OCI-LY1 (cell line): ENCODE measurements around the gene C1orf50.
"Not testable (repeated sequence)": the region's sequence is repeated elsewhere in the genome, so short reads cannot be mapped to it uniquely, and the experiment has no call there.

ENCODE experiments used
- H2AFZ ChIP-seq: fragments of 200-600 bp; sonication (generic), shearing (Covaris generic); 2 replicates; pipeline ENCODE4 v1.6.0; 2014; ENCODE audit warnings: antibody characterized with exemption, mild to moderate bottlenecking, low read length
- H3F3A ChIP-seq: fragments of 200-600 bp; sonication (generic), shearing (Covaris generic); 2 replicates; pipeline ENCODE4 v1.6.0; 2014; ENCODE audit warnings: mild to moderate bottlenecking, antibody characterized with exemption, low read length, moderate library complexity; ENCODE audit not compliant: insufficient read depth
- H3K27ac ChIP-seq: fragments of 200-600 bp; sonication (generic); 2 replicates; pipeline ENCODE4 v1.5.1; 2014; ENCODE audit warnings: low read length, mixed run types, mild to moderate bottlenecking, low read depth; ENCODE audit not compliant: poor library complexity, severe bottlenecking
- H3K27me3 ChIP-seq: fragments of 200-600 bp; sonication (generic); 2 replicates; pipeline ENCODE4 v1.6.0; 2014; ENCODE audit warnings: antibody characterized with exemption, mild to moderate bottlenecking, low read length, moderate library complexity; ENCODE audit not compliant: insufficient read depth
- H3K36me3 ChIP-seq: fragments of 200-600 bp; sonication (generic); 2 replicates; pipeline ENCODE4 v1.6.1; 2014; ENCODE audit warnings: mild to moderate bottlenecking, antibody characterized with exemption, low read length, moderate library complexity, mixed read lengths; ENCODE audit not compliant: insufficient read depth
- H3K4me1 ChIP-seq: fragments of 200-600 bp; sonication (generic); 2 replicates; pipeline ENCODE4 v1.5.1; 2014; ENCODE audit warnings: mild to moderate bottlenecking, low read length, moderate library complexity; ENCODE audit not compliant: insufficient read depth, severe bottlenecking
- H3K4me2 ChIP-seq: fragments of 200-600 bp; sonication (generic), shearing (Covaris generic); 2 replicates; pipeline ENCODE4 v1.6.1; 2014; ENCODE audit warnings: low read length
- H3K4me3 ChIP-seq: fragments of 200-600 bp; sonication (generic); 2 replicates; pipeline ENCODE4 v1.5.1; 2014; ENCODE audit warnings: low read length, low read depth, mild to moderate bottlenecking, mixed read lengths; ENCODE audit not compliant: poor library complexity, severe bottlenecking
- H3K79me2 ChIP-seq: fragments of 200-600 bp; shearing (Covaris generic); 2 replicates; pipeline ENCODE4 v1.6.1; 2016; ENCODE audit warnings: mixed run types, low read length, mixed read lengths; ENCODE audit not compliant: insufficient read depth
- H3K9ac ChIP-seq: fragments of 200-600 bp; sonication (generic), shearing (Covaris generic); 2 replicates; pipeline ENCODE4 v1.6.1; 2014; ENCODE audit warnings: mild to moderate bottlenecking, low read length, mixed read lengths
- H3K9me2 ChIP-seq: fragments of 200-600 bp; sonication (generic), shearing (Covaris generic); 2 replicates; pipeline ENCODE4 v1.6.1; 2014; ENCODE audit warnings: low read depth, mild to moderate bottlenecking, low read length, mixed read lengths
- H3K9me3 ChIP-seq: fragments of 200-600 bp; shearing (Covaris generic); 2 replicates; pipeline ENCODE4 v1.6.1; 2014; ENCODE audit warnings: low read length, mixed read lengths
- H4K20me1 ChIP-seq: fragments of 200-600 bp; sonication (generic), shearing (Covaris generic); 2 replicates; pipeline ENCODE4 v1.6.0; 2016; ENCODE audit warnings: mild to moderate bottlenecking, low read length; ENCODE audit not compliant: insufficient read depth
- CTCF ChIP-seq: fragments of 200-600 bp; sonication (generic), shearing (Covaris generic); IDR thresholded peaks from 2 replicates; pipeline ENCODE4 v1.5.1; 2017; ENCODE audit warnings: mild to moderate bottlenecking, antibody characterized with exemption, low read length, moderate library complexity, mixed read lengths
- EZH2 ChIP-seq: fragments of 200-600 bp; sonication (generic), shearing (Covaris generic); IDR thresholded peaks from 2 replicates; pipeline ENCODE4 v1.8.0; 2017; ENCODE audit warnings: borderline replicate concordance, mixed run types, mild to moderate bottlenecking, antibody characterized with exemption, low read length, moderate library complexity, mixed read lengths

C1orf50 gene

GRCh38 chr1:42748021-42748420 is 19.0 kb upstream of the C1orf50 start:
- H3K27me3 ChIP-seq, result no peaks in the 10 kb centered on the region
- H3K9me2 ChIP-seq, result no peaks in the 10 kb centered on the region
- no peaks in the 10 kb centered on the region for H3K79me2 ChIP-seq
- H3K9me3 ChIP-seq, result no peaks in the 10 kb centered on the region
- H3K4me2 ChIP-seq, result no peak overlapping the region
- H2AFZ ChIP-seq, result no peak overlapping the region
- TF ChIP-seq CTCF, result no peak
- no peak for TF ChIP-seq EZH2
- no peak overlapping the region for H3K4me3 ChIP-seq
- peaks cover 39% of the 10 kb centered on the region for H3K36me3 ChIP-seq
- no peak overlapping the region for H3K27ac ChIP-seq
- no peaks in the 10 kb centered on the region for H3F3A ChIP-seq
- H3K4me1 ChIP-seq, result no peaks in the 10 kb centered on the region
- no peaks in the 10 kb centered on the region for H4K20me1 ChIP-seq
- H3K9ac ChIP-seq, result no peak overlapping the region

- no peak overlapping the region for H3K4me3 ChIP-seq
- TF ChIP-seq CTCF, result no peak
- TF ChIP-seq EZH2, result no peak
- H3K9me2 ChIP-seq, result no peaks in the 10 kb centered on the region
- H4K20me1 ChIP-seq, result no peaks in the 10 kb centered on the region
- no peaks in the 10 kb centered on the region for H3K4me1 ChIP-seq
- no peak overlapping the region for H2AFZ ChIP-seq
- H3K27me3 ChIP-seq, result no peaks in the 10 kb centered on the region
- H3K4me2 ChIP-seq, result no peak overlapping the region
- H3F3A ChIP-seq, result no peaks in the 10 kb centered on the region
- H3K36me3 ChIP-seq, result peaks cover 43% of the 10 kb centered on the region
- no peaks in the 10 kb centered on the region for H3K79me2 ChIP-seq
- no peak overlapping the region for H3K27ac ChIP-seq
- no peak overlapping the region for H3K9ac ChIP-seq
- no peaks in the 10 kb centered on the region for H3K9me3 ChIP-seq
Observed at GRCh38 chr1:42748461-42749410, 18.3 kb upstream of the C1orf50 start.

- Histone ChIP-seq H3K4me1 (no peaks in the 10 kb centered on the region), H3K4me3 (no peak overlapping the region), H3K9ac (no peak overlapping the region), H2AFZ (no peak overlapping the region), H3K9me3 (no peaks in the 10 kb centered on the region), H3K36me3 (peaks cover 56% of the 10 kb centered on the region), H3K9me2 (no peaks in the 10 kb centered on the region), H3K27me3 (no peaks in the 10 kb centered on the region), H4K20me1 (no peaks in the 10 kb centered on the region), H3K4me2 (no peak overlapping the region), H3K27ac (no peak overlapping the region), H3F3A (no peaks in the 10 kb centered on the region), H3K79me2 (no peaks in the 10 kb centered on the region)
- TF ChIP-seq EZH2 (no peak), CTCF (no peak)
Observed at GRCh38 chr1:42750041-42750440, 17.0 kb upstream of the C1orf50 start.

- not testable (repeated sequence) for H3K9me2 ChIP-seq, H3K4me2 ChIP-seq, H2AFZ ChIP-seq, H3K79me2 ChIP-seq, H3K4me3 ChIP-seq, H3K9ac ChIP-seq, H3K27ac ChIP-seq, H3K27me3 ChIP-seq, H3K9me3 ChIP-seq, H3K4me1 ChIP-seq, H3F3A ChIP-seq, H4K20me1 ChIP-seq
- peaks cover 58% of the 10 kb centered on the region for H3K36me3 ChIP-seq
Observed at GRCh38 chr1:42751511-42752070, 15.5 kb upstream of the C1orf50 start.
